Left hindlimb (tissue), 1 donor: ENCODE data around the gene CTLA4.
"Not testable (repeated sequence)": the region's sequence is repeated elsewhere in the genome, so short reads cannot be mapped to it uniquely, and the experiment has no call there.

Experiments used
- DNase-seq: peaks from one replicate; pipeline ENCODE4 v3.0.0-alpha.2; 2018

The CTLA4 gene

GRCh38 chr2:203858176-203858575, 9.4 kb upstream of the CTLA4 start:
- no peak for DNase-seq

DNA sequence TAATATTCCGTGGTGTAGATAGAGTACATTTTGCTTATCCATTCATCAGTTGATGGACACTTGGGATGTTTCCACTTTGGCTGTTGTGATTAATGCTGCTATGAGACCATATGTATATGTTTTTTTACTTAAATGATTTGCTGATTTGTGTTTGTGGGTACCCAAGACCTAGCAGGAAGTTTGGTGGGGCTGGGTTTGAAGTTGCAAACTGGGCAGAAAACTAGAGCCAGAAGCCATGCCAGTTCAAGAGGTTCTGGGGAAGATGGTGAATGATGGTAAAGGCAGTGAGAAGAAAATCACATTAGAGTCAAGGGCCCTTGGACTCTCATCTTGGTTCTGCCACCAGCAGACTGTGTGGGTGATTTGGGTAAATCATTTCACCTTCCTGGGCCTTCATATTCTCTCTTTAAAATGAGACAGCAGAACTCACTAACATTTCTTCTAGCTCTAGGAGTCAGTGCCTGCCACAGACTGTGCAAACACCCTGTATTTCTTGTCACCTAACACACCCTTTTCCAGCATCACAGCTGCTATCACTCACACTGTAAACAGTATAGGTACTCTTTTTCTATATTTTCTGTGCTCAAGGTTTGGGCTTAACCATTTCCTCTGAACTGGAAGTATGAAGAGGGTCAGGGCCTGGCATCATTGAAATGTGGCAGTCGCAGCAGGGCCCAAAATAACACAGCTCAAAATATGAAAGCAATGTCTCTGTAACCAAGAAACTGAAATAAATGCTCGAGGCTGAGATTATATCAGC, 8.4 kb upstream of the CTLA4 start:
- DNase-seq, result no peak

DNA sequence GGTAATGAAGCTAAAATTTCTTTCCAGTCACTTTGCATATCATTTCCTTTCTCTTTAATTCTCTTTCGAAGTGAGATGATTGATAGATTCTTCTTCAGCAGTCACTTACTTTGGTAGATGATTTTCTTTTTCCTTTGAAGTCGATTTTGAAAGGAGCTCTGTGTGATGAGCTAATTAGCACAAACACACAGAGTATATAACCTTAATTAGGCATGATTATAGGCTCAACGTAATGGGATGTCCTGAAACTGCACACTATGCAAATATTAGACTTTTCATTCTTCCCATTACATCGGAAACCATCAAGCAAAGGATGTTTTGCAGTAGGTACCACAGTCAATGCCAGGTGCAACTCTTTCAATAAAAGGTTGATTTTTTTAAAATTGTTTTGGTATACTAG, 6.4 kb upstream of the CTLA4 start:
- no peak for DNase-seq

DNA sequence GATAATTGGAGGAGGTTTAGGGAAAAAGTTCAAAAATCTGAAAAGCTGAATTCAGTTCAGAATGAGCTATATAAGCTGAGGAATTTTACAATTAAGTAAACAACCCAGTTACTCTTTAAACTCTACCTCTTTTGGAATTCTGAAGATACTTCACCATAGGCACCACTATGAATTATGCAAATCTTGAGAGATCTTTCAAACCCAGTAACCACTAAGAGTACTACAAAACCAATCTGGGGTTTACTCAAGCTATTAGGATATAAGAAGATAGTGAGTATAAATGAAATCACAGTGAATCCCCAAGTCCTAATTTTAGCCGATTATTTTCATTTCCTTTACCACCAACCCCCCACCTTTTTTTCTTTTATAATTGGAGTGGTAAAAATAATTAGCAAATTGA, 6.0 kb upstream of the CTLA4 start:
- no peak for DNase-seq

GRCh38 chr2:203869223-203870042, 1.9 kb downstream of the CTLA4 start:
- DNase-seq, result no peak

- DNase-seq, result no peak
These were observed 2.9 kb downstream of the CTLA4 start for GRCh38 chr2:203870481-203870880.

DNA sequence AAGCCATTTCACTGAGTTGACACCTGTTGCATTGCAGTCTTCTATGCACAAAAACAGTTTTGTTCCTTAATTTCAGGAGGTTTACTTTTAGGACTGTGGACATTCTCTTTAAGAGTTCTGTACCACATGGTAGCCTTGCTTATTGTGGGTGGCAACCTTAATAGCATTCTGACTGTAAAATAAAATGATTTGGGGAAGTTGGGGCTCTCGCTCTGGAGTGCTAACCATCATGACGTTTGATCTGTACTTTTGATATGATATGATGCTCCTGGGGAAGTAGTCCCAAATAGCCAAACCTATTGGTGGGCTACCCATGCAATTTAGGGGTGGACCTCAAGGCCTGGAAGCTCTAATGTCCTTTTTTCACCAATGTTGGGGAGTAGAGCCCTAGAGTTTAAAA, 3.4 kb downstream of the CTLA4 start:
- no peak for DNase-seq

DNA sequence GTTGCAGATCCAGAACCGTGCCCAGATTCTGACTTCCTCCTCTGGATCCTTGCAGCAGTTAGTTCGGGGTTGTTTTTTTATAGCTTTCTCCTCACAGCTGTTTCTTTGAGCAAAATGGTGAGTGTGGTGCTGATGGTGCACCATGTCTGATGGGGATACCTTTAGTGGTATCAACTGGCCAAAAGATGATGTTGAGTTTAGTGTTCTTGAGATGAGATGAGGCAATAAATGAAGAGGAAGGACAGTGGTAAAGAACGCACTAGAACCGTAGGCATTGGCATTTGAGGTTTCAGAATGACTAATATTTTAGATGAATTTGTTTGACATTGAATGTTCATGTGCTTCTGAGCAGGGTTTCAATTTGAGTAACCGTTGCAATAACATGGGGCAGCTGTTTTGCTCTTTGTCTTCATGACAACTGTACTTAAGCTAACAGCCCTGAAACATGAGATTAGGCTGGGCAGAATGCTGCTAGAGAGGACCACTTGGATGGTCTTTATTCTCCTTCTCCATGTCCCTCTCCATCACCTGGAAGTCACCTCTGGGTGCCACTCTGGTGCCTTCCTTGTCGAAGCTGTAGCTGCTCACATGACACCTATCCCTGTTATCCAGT, 3.9 kb downstream of the CTLA4 start:
- DNase-seq, result no peak

- DNase-seq, result no peak
These were observed 5.9 kb downstream of the CTLA4 start for GRCh38 chr2:203873461-203873860.

GRCh38 chr2:203873921-203874631, 6.5 kb downstream of the CTLA4 start:
- no peak for DNase-seq

DNA sequence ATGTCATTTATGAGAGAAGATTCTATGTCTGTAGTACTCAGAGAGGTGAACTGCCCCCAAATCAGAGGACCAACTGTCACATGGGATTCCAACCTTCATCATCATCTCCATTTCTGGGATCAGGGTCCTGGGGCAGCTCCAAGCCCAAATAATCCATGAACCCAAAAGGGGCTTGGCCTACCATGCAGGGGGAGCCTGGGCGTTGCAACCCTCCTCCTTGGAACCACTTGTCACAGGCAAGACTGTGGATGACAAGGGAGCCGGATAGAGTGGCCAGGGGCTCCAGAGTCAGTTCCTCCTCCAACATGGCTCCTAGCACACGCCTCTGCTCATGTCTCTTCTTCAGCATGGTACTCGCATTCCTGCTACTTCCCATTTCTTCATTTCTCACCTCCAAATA, 7.9 kb downstream of the CTLA4 start:
- no peak for DNase-seq

- DNase-seq, result no peak
These were observed 8.8 kb downstream of the CTLA4 start for GRCh38 chr2:203876328-203876727.

DNA sequence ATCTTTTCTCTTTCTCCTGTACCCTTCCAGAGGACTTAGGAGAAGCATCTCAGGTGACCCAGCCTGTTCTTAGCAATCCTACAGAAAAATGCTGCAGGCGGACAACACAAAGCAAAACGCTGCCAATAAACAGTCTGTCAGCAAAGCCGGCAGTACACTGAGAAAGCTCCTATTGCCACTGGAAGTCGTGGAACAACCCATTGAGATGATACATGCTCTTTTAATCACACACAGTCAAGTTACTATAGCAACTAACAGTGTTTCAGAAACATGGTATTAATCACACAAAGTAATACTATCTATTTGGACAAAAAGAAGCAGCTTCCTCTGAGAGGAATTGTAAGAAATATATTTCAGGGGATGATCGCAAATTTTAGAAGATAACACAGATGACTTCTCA, 10.5 kb downstream of the CTLA4 start:
- DNase-seq, result no peak

DNA sequence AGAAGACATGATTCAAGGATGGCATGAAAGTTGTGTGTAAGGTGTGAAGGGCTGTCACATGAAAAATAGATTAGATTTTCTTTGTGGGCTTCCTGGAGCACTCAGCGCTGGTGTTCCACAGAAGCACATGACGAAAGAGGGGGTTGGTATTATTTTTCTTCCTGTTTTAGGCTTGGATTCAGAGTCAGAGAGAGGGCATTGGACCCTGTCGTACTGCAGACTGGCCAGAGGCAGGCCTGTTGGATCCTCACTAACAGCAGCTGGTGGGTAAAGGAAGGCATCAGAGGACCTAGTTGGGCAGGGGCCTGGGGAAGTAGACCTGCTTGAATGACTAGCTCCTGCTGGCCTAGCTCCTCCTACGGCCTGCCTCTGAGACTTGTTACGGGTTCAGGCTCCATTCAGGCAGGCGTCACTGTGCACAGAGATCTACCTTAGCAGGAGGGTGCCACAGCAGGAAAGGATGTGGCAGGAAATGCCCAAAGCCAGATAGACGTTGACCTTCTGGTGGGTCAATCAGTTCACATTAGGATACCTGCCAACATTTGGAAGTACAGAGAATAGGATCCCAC, 13.1 kb downstream of the CTLA4 start:
- no peak for DNase-seq

- DNase-seq, result not testable (repeated sequence)
These were observed 13.6 kb downstream of the CTLA4 start for GRCh38 chr2:203881185-203881584.

DNA sequence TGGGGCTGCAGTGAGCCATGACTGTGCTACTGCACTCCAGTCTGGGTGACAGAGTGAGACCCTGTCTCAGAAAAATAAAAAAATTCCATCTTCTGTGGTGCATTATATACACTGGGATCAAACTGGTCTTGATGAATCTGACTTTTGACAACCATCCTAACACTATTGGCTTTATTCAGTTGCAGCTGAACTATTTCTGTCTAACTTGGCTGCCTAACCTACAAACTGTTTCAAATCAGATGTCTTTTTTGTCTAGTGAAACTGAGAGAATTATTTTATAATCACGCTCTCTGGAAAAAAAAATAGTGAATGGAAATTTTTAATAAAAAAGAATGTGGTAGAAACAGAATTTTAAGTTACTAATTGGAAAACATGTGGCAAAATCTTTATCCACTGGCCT, 15.0 kb downstream of the CTLA4 start:
- no peak for DNase-seq

DNA sequence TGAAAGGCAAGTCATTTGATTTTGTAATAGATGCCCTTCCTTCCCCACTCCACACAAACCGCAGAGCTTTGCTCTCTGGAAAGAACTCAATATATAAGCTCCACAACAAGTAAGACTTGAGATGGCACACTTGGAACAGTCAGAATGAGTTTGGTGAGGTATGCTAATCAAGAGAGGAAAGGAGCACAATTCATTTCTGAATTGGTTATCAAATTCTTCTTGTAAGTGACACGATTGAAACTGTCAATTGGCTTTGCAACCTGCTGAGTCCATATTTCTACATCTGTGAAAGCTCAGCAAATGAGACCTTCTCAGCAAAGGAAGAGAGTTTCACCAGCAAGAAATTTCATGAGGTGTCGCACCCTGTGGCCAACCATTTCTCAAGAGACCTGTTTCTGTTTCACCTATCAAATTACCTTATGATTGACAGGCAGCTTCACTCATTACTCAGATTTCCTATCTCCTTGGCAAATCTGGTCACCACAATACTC, 19.1 kb downstream of the CTLA4 start:
- DNase-seq, result no peak

DNA sequence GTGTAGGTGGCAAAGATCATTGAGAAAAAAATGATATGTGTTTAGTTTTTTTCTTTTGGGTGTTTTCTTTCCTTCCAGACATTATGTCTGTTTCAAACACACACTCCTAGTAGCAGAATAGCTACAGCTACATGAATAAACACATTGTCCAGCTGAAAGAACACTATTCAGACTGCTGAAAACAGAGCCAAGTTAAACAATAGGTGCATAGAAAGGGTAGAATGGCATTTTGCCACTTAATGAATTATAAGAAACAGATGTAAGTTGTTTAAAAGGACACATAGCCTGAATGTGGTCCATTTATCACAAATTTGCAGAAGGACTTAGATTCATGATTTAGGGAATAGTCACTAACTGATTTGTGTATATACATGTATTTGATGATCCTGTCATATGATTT, 20.1 kb downstream of the CTLA4 start:
- no peak for DNase-seq

- no peak for DNase-seq
These were observed 22.0 kb downstream of the CTLA4 start for GRCh38 chr2:203889542-203889941.

DNA sequence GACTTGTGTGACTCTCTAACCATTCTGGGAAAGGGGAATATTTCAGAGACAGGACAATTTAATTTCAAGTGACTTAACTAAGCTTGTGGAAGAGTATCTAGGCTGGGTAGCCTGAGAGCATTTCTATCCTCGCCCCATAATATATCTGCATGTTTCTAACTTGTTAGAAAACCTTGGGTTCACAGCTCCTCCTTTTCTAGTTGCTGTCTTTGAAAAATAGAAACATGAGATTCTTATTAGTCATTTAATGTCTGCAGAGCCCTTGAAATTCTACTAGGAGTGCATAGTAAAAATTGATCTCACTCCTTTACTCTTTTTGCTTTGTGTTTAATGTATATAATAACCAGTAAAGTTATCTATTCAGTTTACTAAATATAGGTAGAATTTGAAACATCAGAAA, 22.4 kb downstream of the CTLA4 start:
- DNase-seq, result no peak

GRCh38 chr2:203890733-203891132, 23.2 kb downstream of the CTLA4 start:
- no peak for DNase-seq

- DNase-seq, result no peak
These were observed 23.9 kb downstream of the CTLA4 start for GRCh38 chr2:203891474-203891873.

DNA sequence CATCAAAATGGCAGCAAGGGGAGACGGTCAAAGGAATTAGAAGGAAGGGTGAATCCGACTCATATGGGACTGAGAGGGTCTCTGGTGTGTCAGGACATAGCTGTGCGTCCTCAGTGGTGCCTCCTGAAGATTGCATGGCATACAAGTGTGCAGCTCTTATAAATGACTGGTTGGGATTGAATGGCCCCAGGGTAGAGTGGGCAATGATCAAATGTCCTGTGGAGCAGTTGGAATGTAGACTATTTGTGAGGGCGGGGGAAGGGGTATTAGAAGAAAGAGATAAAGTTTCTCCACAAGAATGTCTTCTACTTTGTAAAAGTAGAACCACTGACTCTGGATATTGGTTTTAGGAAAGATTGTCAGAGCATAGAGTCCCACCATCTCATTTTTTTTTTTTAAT, 24.6 kb downstream of the CTLA4 start:
- DNase-seq, result no peak
